A549 (cell line): ENCODE measurements around the gene MED13L.
"Not testable (repeated sequence)": the region's sequence is repeated elsewhere in the genome, so short reads cannot be mapped to it uniquely, and the experiment has no call there.

Experiments
- HEYL ChIP-seq: fragments of 250-450 bp; sonication (Bioruptor Pico); IDR thresholded peaks from 2 replicates; pipeline ENCODE4 v1.8.0; 2021; ENCODE audit warnings: mild to moderate bottlenecking, moderate library complexity
- SMC3 ChIP-seq: fragments of >200 bp; sonication (Bioruptor Twin); formaldehyde crosslinking; IDR thresholded peaks from 3 replicates; pipeline ENCODE4 v1.6.1; 2018; ENCODE audit warnings: inconsistent platforms
- TF ChIP-seq, protein P1 (sequence below): fragments of >200 bp; sonication (Bioruptor Twin); formaldehyde crosslinking; IDR thresholded peaks from 3 replicates; pipeline ENCODE4 v1.5.1; 2016

DNA sequence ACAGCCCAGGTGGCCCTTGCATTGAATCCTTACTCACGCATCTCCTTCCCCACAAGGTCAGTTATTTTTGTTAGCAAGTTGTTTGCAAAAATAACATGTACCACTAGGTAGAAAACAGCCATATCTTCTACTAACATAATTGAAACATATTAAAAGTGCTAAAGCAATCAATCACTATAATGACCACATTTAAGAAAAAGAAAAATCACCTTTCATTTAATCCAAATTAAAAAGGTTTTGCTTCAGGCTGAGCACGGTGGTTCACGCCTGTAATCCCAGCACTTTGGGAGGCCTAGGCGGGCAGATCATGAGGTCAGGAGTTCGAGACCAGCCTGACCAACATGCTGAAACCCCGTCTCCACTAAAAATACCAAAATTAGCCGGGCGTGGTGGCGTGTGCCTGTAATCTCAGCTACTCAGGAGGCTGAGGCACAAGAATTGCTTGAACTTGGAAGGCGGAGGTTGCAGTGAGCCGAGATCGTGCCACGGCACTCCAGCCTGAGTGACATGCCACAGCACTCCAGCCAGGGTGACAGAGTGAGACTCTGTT is 38.8 kb downstream of the MED13L start:
- not testable (repeated sequence) for TF ChIP-seq HEYL, SMC3
- TF ChIP-seq, protein P1, sequence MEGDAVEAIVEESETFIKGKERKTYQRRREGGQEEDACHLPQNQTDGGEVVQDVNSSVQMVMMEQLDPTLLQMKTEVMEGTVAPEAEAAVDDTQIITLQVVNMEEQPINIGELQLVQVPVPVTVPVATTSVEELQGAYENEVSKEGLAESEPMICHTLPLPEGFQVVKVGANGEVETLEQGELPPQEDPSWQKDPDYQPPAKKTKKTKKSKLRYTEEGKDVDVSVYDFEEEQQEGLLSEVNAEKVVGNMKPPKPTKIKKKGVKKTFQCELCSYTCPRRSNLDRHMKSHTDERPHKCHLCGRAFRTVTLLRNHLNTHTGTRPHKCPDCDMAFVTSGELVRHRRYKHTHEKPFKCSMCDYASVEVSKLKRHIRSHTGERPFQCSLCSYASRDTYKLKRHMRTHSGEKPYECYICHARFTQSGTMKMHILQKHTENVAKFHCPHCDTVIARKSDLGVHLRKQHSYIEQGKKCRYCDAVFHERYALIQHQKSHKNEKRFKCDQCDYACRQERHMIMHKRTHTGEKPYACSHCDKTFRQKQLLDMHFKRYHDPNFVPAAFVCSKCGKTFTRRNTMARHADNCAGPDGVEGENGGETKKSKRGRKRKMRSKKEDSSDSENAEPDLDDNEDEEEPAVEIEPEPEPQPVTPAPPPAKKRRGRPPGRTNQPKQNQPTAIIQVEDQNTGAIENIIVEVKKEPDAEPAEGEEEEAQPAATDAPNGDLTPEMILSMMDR: not testable (repeated sequence)
